GM18511 (cell line): ENCODE measurements around the gene RSPH1.
"Not testable (repeated sequence)": the region's sequence is repeated elsewhere in the genome, so short reads cannot be mapped to it uniquely, and the experiment has no call there.

Experiments used
- ATAC-seq: cut with Tn5 transposase; IDR thresholded peaks from one replicate; pipeline ENCODE4 v1.9.1; 2021; ENCODE audit warnings: mild to moderate bottlenecking, moderate library complexity; ENCODE audit not compliant: unreplicated experiment

RSPH1 gene

DNA sequence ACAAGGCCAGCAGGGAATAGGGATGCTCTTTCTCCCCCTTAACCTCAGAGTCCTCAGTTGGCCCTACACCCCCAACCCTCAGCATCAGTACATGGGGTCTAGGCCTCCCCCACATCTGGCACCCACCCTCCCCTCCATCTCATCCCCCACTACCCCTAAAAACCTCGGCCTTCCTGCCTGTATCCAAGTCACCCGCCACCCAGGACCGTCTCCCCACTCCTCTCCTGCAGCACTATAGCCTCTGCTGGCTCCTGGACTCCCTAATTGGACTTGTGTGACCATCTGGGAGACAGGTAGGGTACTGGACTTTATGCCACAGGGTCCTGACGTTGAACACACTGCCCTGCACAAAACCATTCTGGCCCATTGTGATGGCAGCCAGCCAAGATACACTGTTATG, 6.0 kb downstream of the RSPH1 start:
- no peak for ATAC-seq

- ATAC-seq, result no peak
These were observed 6.9 kb downstream of the RSPH1 start for GRCh38 chr21:42489006-42489563.

- ATAC-seq, result no peak
These were observed 9.5 kb downstream of the RSPH1 start for GRCh38 chr21:42486531-42486930.

- ATAC-seq, result no peak
These were observed 10.0 kb downstream of the RSPH1 start for GRCh38 chr21:42486072-42486471.

DNA sequence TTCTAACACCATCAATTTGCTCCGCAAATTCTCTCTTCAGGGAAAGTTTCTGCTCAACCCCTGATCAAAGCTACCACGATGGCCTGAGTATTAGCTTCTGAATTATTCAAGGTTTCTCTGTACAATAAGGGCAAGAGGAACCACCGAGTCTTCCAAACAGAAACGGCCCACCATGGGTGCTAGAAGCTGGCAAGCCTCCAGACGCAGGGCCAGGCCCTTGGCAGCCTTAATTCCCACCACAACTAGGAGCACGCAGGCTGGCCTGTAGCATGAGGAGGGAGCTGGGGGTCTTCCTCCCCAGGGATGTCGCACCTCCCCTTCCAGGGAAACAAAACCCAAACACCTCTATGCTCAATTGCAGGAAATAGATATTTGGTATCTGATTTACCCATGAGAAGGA, 11.1 kb downstream of the RSPH1 start:
- no peak for ATAC-seq

DNA sequence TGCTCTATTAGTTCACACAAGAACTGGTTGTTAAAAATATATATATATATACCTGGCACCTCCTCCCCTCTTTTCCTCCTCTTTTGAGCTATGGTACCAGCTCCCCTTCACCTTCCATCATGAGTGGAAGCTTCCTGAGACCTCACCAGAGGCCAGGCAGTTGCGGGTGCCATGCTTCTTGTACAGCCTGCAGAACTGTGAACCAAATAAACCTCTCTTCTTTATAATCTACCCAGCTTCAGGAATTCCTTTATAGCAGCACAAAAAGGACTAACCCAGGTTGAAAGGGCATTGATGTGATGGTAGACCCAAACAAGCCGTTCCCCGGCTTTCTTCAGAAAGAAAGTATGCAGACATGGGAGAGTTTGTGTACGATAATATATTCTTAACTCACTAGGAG, 14.9 kb downstream of the RSPH1 start:
- ATAC-seq, result no peak

DNA sequence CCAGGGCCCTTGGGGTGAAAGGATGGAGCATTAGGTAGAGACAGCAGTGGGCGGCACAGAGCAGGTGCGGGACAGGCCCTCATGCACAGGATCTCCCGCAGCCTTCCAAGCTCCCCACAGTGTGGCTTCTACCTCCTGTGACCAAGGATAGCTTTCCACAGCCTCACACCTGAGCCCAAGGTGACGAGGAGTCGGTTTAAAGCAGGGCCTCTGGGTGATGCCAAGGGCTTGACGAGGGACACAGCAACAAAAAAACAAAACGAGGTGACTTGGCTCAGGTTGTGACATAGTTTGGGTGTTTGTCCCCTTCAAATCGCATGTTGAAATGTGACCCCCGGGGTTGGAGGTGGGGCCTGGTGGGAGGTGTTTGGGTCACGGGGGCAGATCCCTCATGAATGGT, 15.3 kb downstream of the RSPH1 start:
- ATAC-seq, result no peak

DNA sequence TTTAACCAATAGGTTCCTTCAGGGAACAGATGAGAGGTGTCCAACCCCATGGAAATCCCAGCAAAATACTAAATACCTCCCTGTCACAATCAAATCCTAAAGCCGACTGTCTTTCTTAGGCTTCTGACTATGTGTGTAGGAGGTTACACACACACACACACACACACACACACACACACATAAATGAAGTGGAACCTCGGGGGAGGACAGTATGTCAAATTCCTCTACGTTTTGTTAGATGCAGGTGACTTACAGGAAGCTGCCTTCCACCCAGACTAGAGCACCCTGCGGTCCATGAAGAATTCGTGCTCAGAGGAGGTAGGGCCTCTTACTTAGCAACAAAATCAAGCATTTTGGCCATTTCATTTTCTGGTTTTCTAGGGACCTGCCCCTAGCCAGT, 16.4 kb downstream of the RSPH1 start:
- ATAC-seq, result no peak

DNA sequence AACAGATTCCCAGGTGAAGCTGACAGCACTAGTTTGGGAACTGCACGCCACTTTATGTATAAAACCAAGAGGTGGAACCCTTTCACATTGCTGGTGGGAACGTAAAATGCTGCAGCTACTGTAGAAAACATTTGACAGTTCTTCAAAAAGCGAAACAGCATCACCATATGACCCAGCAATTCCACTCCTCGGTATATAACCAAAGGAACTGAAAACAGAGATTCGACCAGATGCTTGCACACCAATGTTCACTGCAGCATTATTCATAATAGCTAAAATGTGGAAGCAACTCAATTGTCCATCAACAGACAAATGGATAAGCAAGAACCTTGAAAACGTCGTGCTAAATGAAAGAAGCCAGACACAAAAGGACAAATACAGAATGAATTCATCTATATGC, 17.5 kb downstream of the RSPH1 start:
- ATAC-seq, result peak; percentile 60

GRCh38 chr21:42476388-42477331, 19.4 kb downstream of the RSPH1 start:
- ATAC-seq, result no peak

DNA sequence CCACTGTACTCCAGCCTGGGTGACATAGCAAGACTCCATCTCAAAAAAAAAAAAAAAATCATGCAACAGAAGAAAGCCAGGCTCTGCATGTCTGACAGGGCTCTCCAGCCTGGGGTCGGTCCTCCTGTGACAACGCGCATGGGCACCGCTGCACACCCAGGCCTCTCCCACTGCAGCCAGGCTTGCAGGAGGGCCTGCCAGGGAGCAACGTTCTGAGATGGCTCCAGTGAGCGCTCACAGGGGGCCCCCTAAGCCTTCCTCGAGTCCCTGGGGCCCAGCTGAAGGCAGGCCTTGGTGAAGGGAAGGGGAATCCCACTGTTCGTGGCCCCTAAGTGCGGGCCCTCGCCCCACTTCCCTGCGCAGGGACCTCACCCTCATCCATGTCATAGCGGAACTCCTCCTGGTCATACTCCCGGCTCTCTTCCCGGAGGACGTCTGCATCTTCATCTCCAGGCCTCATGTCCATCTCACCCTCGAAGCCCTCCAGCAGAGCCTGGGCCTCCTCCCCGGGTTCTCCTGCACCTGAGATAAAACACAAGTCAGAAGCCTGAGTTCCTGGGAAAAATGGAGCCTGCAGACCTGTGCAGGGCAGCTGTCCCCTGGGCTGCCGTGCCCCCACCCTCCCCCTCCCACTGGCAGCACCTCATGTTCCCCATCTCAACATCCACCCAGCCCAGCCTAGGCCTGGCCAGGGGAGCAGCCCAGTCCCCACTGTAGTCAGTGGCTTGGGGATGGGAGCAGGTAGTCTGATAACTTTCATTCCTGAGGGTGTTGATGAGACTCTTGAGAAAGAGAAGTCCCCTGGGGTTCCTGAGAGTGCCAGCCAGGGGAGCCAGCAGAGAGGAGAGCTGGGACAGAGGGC, 20.3 kb downstream of the RSPH1 start:
- no peak for ATAC-seq

DNA sequence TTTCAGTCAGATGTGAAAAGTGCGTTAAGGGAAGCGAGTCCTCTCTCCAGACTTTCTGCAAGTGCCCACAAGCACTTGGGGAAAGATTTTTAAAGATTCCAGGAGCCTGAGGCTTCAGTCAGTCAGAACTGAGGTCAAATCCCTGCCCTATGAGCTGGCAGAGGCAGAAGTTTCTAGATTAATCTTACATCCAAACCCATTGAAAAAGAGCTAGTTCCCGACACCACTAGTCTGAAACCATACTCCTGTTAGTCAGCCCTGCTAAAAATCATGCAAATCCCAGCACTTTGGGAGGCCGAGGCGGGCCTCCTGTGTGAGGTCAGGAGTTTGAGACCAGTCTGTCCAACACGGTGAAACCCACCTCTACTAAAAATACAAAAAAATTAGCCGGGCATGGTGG, 21.0 kb downstream of the RSPH1 start:
- no peak for ATAC-seq

- ATAC-seq, result peak; percentile 60
These were observed 21.8 kb downstream of the RSPH1 start for GRCh38 chr21:42474043-42474831.

- no peak for ATAC-seq
These were observed 22.5 kb downstream of the RSPH1 start for GRCh38 chr21:42473498-42474042.

- ATAC-seq, result no peak
These were observed 23.5 kb downstream of the RSPH1 start for GRCh38 chr21:42472521-42472920.

- no peak for ATAC-seq
These were observed 24.2 kb downstream of the RSPH1 start for GRCh38 chr21:42471716-42472330.

DNA sequence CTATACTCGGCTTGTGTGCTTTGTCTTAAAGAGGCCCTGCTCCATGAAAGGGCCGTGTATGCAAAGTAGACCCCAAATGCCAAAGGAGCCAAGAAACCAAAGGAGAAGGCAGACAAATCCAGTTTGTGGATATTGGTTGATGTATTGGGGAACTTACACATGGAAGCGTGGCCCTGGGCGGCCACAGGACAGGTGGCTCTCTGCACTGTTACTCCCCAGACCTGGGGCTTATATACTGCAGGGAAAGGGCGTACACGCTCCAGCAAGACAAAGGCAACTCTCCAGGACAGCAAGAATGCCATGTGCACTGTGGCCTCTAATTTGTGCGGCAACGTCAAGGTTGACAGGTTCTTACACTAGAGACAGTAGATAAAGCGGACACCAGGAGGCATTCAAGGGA, 24.8 kb downstream of the RSPH1 start:
- ATAC-seq, result no peak

DNA sequence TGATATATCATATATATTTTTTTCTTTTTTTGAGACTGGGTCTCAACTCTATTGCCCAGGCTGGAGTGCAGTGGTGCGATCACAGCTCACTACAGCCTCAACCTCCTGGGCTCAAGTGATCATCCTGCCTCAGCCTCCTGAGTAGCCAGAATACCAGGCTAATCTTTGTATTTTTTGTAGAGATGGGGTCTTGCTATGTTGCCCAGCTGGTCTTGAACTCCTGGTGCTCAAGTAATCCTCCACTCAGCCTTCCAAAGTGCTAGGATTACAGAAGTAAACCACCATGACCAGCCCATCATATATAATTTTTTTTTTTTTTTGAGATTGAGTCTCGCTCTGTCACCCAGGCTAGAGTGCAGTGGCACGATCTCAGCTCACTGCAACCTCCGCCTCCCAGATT, 26.3 kb downstream of the RSPH1 start:
- ATAC-seq, result not testable (repeated sequence)

GRCh38 chr21:42469272-42469671, 26.8 kb downstream of the RSPH1 start:
- peak; percentile 48 for ATAC-seq
